ENCODE data around the gene GET3. TPM values are rescaled to one million over a fixed set of nuclear protein-coding genes. Genes with fewer than 3 reads are reported as not detected.

The GET3 gene
- total RNA-seq, 1 donor from 2014 or later: 25.0 TPM

GRCh38 chr19:12779162-12779993 is 42.1 kb downstream of the GET3 start:
- peak; percentile 91 for DNase-seq (ENCODE audit: low spot score)

GRCh38 chr19:12782174-12782423 is 44.8 kb downstream of the GET3 start:
- DNase-seq (ENCODE audit: low spot score): no peak

- DNase-seq (ENCODE audit: low spot score): peak; percentile 93
Observed at GRCh38 chr19:12782424-12783290, 45.4 kb downstream of the GET3 start.

- DNase-seq (ENCODE audit: low spot score): peak; percentile 61
Observed at GRCh38 chr19:12783291-12783848, 46.1 kb downstream of the GET3 start.

- DNase-seq (ENCODE audit: low spot score): peak; percentile 39
Observed at GRCh38 chr19:12783849-12784393, 46.6 kb downstream of the GET3 start.

- peak; percentile 45 for DNase-seq (ENCODE audit: low spot score)
Observed at GRCh38 chr19:12784394-12784870, 47.1 kb downstream of the GET3 start.

GRCh38 chr19:12784871-12785430 is 47.7 kb downstream of the GET3 start:
- DNase-seq (ENCODE audit: low spot score): peak; percentile 49

- DNase-seq (ENCODE audit: low spot score): peak; percentile 51
Observed at GRCh38 chr19:12785431-12786031, 48.2 kb downstream of the GET3 start.

- peak; percentile 79 for DNase-seq (ENCODE audit: low spot score)
Observed at GRCh38 chr19:12786141-12786870, 49.0 kb downstream of the GET3 start.

- DNase-seq (ENCODE audit: low spot score): peak; percentile 23
Observed at GRCh38 chr19:12786952-12787351, 49.7 kb downstream of the GET3 start.

GRCh38 chr19:12787458-12787857 is 50.2 kb downstream of the GET3 start:
- DNase-seq (ENCODE audit: low spot score): no peak

GRCh38 chr19:12788042-12788681 is 50.9 kb downstream of the GET3 start:
- peak; percentile 96 for DNase-seq (ENCODE audit: low spot score)

- peak; percentile 97 for DNase-seq (ENCODE audit: low spot score)
Observed at GRCh38 chr19:12788682-12789097, 51.4 kb downstream of the GET3 start.

GRCh38 chr19:12789098-12789903 is 52.0 kb downstream of the GET3 start:
- peak; percentile 92 for DNase-seq (ENCODE audit: low spot score)

GRCh38 chr19:12789904-12790619 is 52.8 kb downstream of the GET3 start:
- DNase-seq (ENCODE audit: low spot score): peak; percentile 99

GRCh38 chr19:12790628-12791344 is 53.5 kb downstream of the GET3 start:
- DNase-seq (ENCODE audit: low spot score): no peak

- peak; percentile 97 for DNase-seq (ENCODE audit: low spot score)
Observed at GRCh38 chr19:12791345-12792050, 54.2 kb downstream of the GET3 start, which contains the start of gene JUNB. JUNB (plus strand) TSS chr19:12791486; CDS start chr19:12791772, 286 bp downstream.

Data from umbilical cord (tissue), 2 donors.